Esophagus mucosa (tissue), 1 donor: Measurements from ENCODE around the gene DAPK1. TPM values are rescaled to one million over a fixed set of nuclear protein-coding genes. Genes with fewer than 3 reads are reported as not detected.
"Not testable (repeated sequence)": the region's sequence is repeated elsewhere in the genome, so short reads cannot be mapped to it uniquely, and the experiment has no call there.

Experiments
- ATAC-seq: fragments of 200-7000 bp; cut with Tn5 transposase; one replicate; pipeline ENCODE4 v1.9.1; 2020
- total RNA-seq: library from RNA; stranded (reverse); gene quantifications from one replicate; pipeline ENCODE4 v1.2.4, GENCODE V29; 2023
- donor health status: DM: yes; HTN: yes; CAD: no.

Gene DAPK1
- total RNA-seq, 1 donor from 2014 or later: 5.4 TPM

- ATAC-seq: no peak
These were observed 1.2 kb downstream of the DAPK1 start for GRCh38 chr9:87498811-87499360.

- no peak for ATAC-seq
These were observed 1.9 kb downstream of the DAPK1 start for GRCh38 chr9:87499424-87500017.

- no peak for ATAC-seq
These were observed 3.0 kb downstream of the DAPK1 start for GRCh38 chr9:87500491-87501270.

GRCh38 chr9:87501271-87501656 lies 3.6 kb downstream of the DAPK1 start:
- not testable (repeated sequence) for ATAC-seq

DNA sequence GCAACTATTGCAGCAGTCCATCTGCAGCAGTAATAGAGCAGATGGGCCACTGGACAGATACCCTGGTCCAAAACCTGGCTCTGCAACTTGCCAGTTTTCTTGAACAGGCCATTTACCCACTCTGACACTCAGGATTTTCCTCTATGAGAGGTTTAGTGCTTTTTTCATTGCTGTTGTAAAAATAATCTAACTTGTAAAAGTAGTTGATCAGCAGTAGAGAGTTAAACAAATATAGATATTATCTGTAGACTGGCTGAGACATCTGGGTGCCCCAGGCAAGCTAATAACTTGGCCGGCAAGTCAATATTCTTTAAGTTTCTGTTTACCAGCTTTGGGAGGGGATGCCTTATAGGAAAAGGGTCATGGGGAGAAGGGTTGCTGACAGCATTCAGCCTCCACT lies 4.1 kb downstream of the DAPK1 start:
- no peak for ATAC-seq

- ATAC-seq: peak; percentile 22
These were observed 4.9 kb downstream of the DAPK1 start for GRCh38 chr9:87502391-87503221.

DNA sequence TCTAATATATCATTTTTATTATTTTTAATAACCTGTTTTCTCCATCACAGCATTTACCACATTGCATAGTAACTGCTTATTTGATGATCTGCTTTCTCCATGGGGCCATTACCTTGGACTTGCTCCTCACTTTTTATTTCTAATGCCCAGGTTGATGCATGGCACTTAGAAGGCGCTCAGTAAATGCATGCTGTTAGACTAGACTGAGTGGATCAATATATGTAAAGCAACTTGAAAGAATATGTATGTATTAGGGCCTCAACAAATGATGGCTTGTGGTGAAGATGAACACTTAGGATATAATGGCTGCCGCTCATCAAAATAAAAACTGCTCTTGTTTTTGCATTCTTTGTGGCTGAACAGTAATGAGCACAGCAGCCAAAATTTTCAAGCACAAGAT lies 5.8 kb downstream of the DAPK1 start:
- no peak for ATAC-seq

DNA sequence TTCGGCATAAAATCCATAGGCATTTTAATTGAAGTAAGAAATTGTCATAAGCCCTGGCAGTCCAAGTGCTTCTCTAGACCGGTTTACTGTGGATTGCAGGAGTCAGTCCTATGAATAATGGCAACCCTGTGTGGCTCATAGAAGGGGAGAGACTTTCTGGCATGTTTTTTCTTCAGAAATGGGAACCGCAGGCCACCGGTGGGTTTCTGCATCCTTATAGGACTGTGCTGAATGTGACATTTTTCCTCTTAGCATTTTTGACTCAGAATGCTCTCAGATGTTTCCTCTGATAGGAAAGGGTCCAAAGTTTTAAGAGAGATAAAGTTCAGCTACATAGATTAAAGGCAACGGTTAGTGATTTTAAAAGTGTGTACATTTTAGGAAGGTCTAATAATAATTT lies 6.3 kb downstream of the DAPK1 start:
- no peak for ATAC-seq

DNA sequence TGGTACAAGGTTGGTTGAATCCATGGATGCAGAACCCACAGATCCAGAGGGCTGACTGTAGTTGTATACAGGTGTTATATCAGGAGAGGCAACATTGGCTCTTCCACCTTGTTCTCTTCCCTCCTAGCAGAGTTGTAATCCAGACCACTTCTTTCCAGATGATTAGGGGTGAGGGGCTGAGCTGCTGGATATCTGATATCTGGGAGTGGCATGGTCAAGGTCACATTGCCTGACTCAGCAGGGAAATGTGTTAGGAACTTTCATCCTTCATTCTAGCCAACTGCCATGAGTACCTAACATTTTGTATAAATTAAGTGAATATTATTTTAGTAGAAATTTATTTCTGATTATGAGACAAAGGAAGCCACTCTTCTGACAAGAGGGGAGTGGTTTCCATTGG lies 7.3 kb downstream of the DAPK1 start:
- no peak for ATAC-seq

DNA sequence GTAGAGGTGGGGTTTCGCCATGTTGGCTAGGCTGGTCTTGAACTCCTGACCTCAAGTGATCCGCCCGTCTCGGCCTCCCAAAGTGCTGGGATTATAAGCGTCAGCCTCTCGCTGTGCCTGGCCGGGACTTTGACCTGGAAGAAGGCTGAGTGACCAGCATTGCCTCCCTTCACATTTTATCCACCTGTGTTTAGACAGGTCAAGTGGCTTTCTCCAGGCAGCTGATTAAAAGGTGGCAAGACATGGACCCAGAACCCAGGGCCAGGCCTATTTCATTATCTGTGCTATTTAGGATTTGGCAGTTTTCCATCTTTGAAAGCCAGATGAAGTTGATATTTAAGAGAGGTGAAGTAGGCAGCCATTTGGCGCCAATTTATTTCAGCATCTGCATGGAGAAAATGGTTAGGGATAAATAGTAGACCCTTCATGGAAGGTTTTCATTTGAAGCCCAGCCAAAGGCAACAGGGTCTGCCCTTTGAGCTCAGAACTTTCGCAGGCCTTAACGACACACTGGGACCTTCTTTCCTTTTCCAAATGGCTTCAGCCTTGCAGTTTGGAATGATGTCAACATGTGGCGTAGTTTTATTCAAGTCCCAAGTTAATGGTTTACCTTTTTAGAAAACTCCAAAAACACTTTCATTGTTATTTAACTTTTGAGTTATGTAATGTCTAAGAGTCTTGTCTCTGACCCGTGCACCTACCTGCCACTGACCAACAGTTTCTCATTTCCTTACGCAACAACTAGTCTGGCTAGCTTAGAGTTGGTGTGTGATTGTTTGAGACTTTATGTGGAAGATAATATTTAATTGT lies 8.4 kb downstream of the DAPK1 start:
- ATAC-seq: no peak

DNA sequence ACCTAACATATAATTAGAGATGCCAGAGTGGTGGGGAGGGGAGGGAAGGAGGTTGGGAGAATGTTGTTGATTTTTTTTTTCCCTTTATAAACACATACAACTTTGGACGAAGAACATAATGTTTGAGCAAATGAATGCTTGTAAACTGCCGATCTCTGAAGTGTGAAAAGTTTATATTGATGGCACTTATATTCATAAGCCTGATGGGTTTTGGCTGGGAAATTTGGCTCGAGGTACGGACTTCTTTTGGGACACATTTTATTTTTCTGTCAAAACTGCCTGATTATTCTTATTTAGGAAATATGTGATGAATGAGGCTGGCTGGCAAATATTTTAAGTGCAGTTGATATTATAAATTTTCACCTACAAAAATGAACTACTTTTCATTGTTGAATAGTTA lies 9.9 kb downstream of the DAPK1 start:
- ATAC-seq: no peak

DNA sequence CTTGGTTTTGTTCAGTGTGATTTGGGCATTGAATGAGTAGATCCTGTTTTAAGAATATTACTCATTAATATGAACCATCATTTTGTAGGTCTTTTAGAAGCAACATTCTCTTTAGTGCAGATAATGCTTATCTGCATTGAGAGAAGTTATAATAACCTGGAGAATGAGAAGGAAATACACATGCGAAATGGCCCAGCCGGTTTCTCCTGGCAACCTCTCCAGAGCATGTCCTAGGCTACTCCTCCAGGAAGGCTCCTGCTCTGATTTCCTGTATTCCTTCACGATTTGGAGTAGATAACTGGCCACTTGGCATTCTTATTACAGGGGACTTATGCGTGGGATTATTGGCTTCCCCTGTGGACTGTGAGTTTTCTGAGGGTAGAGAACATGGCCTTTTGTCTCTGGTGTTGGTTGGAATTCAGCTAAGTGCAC lies 12.6 kb downstream of the DAPK1 start:
- ATAC-seq: no peak

GRCh38 chr9:87512311-87512710 lies 14.6 kb downstream of the DAPK1 start:
- ATAC-seq: no peak

DNA sequence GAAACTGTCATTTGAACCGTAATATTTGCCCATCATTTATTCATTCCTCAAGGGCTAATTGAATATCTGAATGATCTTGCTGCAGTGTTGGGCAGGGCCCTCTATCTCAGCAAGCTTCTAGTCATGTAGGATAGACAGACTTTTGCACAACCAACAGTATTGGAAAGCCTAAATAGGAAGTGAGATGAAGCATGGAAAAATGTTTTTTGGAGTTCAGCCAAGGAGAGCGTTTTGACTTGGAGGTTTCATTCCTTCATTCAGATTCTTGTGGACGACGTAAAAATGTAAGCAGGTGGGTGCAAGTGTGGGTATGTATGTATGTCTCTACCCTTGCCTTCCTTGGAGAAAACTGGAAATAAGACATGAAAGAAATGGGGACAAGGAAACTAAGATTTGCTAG lies 15.5 kb downstream of the DAPK1 start:
- ATAC-seq: no peak

GRCh38 chr9:87513880-87514535 lies 16.3 kb downstream of the DAPK1 start:
- ATAC-seq: no peak

- ATAC-seq: no peak
These were observed 17.3 kb downstream of the DAPK1 start for GRCh38 chr9:87515006-87515405.

- no peak for ATAC-seq
These were observed 18.0 kb downstream of the DAPK1 start for GRCh38 chr9:87515588-87516221.

GRCh38 chr9:87516222-87516925 lies 18.7 kb downstream of the DAPK1 start:
- ATAC-seq: peak; percentile 56

DNA sequence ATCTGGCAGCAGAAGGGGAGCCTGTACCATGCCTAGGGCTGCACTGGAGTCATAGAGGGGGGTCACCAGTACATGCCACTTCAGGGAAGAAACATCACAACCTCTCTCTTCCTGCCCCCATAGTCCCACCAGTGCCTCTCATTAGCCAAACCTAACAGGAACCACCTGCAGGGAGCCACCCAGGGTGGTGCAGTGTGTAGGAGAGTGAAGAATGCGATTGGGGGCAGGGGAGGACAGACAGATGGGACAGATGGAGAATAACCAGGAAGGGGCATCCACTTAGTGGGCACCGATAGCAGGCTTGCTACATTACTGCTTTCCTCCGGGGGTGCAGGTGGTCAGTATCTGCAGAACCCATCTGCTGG lies 19.2 kb downstream of the DAPK1 start:
- ATAC-seq: peak; percentile 18

- ATAC-seq: no peak
These were observed 20.1 kb downstream of the DAPK1 start for GRCh38 chr9:87517732-87518131.
